CD4-positive, alpha-beta T cell treated with Interleukin-6 at 100 ng/mL for 8 hours (primary cell): ENCODE data around the gene EXOSC6.
"Not testable (repeated sequence)": the region's sequence is repeated elsewhere in the genome, so short reads cannot be mapped to it uniquely, and the experiment has no call there.

Source experiments
- DNase-seq: peaks from one replicate; pipeline ENCODE4 v3.0.0-alpha.2; 2020; ENCODE audit warnings: mixed read lengths, low spot score

The EXOSC6 gene

DNA sequence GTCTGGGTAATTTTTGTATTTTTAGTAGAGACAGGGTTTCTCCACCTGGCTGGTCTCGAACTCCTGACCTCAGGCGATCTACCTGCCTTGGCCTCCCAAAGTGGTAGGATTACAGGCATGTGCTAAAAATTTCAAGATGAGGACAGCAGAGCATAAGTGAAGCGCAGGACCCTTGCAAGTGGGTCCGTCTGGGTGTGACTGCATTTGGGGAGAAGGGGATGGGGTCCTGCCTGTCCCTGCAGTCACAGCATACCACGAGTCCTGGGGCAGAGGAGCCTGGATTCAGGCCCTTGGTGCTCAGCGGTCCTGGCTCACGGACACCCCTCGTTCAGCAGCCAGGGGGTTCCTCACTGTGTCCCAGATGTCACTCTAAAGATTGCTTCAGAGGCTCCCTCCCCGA lies 53.5 kb downstream of the EXOSC6 start:
- DNase-seq: not testable (repeated sequence)

DNA sequence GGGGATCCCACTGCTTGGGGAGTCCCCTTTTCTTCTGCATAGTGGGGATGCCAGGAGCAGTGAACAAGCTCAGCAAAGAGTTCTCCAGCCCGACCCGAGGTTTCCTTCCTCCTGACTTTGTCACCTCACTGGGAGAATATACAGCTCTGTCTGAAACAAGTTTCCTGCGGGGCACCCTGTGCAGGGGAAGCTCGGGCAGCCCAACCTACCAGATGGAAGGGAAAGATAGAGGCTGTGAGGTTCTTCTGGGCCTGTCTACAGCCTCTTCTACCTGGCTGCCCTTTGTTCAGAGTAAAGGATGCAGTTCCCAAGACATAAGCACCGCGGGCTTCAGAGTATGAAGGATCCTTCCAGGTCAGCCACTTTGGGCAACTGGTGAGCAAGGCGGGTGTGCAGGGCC lies 54.1 kb downstream of the EXOSC6 start:
- not testable (repeated sequence) for DNase-seq
